T-helper 2 cell treated with Interferon-gamma antibody and Interleukin-4, amounts not matched to agents 100 ng/mL and 5 ng/mL, for 36 hours (primary cell): Measurements from ENCODE around the gene C15orf61. TPM values are rescaled to one million over a fixed set of nuclear protein-coding genes. Genes with fewer than 3 reads are reported as not detected.

Source experiments
- intact Hi-C: fragments of 100-400 bp; cut with micrococcal nuclease; formaldehyde crosslinking; loops from one replicate; pipeline ENCODE4 v1.15.1; 2023
- total RNA-seq: library from RNA; stranded (reverse); gene quantifications from 2 replicates; pipeline ENCODE4 v1.2.3, GENCODE V29; 2022

Gene C15orf61
- total RNA-seq, 1 donor from 2014 or later, result 4.7 TPM

DNA sequence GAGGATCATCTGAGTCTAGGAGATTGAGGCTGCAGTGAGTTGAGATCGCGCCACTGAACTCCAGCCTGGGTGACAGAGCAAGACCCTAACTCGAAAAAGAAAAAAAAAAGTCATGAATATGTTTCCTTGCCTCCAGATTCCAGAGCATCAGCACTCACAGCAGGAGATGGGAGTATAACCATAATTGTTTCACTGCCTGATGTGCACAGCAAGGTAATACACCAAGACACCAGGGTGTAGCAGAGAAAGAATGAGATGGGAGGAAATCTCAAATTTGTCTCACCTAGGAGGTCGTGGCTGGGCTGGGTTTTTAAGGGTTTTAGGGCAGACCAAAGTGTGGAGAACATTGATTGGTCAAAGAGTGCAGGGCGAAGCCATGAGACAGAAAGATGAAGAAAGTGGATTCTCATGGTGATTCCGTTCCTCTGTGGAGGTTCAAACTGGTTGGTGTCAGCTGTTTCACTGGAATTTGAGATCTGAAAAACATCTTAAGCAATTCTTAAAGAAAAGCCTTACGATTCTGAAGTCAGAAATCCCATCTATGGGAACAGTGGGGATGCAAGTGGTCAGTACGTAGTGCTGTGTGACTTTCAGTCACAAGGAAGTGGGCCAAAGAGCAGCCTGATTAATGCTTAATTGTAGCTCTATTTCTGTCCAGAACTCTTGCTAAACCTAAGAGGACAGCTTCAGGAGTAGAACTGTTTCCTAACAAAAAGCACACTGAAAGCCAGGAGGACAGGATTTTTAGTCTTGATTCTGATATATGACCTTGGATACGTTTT, 7.8 kb upstream of the C15orf61 start:
- intact Hi-C loops, result no loop called here

DNA sequence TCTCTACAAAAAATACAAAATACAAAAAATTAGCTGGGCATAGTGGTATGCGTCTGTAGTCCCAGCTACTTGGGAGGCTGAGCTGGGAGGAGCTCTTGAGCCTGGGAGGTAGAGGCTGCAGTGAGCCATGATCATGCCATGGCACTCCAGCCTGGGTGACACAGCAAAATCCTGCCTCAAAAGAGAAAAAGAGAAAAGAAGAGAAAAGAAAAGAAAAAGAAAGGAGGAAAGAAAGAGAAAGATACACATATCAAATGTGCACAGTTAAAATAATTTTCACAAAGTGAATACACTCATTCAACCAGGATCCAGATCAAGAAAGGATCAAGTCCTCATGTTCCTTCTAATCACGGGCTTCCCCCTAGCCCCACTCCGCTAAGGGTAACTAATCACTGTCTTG, 5.8 kb upstream of the C15orf61 start:
- intact Hi-C loops, result no loop called here

DNA sequence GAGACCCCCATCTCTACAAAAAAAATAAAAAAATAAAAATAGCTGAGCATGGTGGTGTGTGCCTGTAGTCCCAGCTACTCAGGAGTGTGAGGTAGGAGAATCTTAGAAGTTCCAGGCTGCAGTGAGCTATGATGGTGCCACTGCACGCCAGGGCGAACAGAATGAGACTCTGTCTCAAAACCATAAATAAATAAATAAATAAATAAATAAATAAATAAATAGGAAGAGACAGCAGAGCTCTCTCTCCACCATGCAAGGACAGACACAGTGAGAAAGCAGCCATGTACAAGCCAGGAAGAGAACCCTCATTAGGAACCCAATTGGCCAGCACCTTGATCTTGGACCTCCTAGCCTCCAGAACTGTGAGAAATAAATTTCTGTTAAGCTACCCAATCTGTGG, 5.4 kb upstream of the C15orf61 start:
- intact Hi-C loops, result no loop called here

DNA sequence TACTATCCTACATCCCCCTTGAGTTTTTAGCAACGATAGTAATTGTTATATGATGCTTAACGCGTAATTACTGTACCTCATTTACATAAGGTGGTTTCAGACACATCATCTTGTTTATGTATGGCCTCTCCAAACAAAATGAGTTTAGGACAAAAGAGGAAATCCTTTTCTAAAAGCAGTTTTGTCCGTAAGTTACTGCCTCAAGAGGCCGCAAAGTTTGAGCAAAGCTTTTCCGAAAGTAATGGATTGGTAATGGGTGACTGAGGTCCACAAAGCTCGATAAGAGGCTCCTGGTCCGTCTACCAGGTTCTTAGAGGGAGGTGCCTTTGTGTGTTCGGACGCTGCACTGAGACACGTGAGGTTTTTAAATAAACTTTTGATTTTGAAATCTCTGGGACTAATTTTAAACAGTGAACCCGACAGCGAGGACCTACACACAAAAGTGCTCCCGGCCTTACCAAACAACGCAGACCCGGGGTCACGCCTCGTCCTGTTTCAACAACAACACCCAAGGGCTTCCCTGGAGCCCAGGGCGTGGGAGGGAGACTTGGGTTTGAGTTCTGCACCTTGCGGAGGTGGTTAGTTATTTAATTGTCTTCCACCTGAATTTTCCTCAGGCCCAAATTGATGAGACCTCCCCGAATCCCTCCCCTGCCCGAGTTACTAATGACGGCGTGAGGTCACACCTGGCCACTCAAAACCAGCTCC, 456 bp upstream of the C15orf61 start:
- intact Hi-C loops, result loop anchor here (1.0 to 10.0 kb wide), 5 partner anchors 22 to 757 kb away; partner anchors contain the start of genes FEM1B and MAP2K5

DNA sequence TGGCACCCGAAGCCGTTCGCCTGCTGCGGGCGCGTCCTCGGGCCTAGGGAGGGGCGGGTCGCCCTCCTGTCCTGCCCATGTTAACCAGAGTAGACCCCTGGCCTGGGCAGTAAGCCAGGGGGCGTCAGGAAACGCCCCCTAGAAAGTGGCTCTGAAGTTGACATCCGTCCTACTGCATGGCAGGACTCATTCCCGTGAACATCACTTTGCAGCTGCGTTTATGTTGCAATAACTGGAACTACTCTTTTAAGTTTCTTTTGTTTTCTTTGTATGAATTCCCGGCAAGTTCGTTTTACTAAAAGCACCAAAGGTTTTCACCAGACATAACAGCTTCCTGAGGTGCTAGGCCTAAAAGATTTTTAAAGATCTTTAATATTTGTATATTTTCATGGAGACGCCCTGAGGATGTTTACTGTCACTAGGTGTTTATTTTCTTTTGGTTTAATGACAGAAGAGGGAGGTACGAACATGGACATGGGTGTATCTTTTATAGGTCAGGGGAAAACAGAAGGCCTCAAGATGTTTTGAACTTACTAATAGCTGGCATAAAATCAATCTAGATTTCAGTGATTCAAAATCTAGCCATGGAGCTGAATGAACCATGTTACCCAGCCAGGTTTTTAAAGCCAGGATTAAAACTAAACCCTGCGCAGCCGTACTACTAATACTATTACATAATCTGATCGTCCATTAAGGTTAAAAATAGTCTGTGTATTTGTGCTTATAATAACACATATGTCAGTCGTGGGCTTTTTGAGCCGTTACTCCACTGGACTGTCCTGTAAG, 1.0 kb downstream of the C15orf61 start:
- intact Hi-C loops, result loop anchor here (1.0 to 10.0 kb wide), 5 partner anchors 21 to 755 kb away; partner anchors contain the start of genes FEM1B and MAP2K5

DNA sequence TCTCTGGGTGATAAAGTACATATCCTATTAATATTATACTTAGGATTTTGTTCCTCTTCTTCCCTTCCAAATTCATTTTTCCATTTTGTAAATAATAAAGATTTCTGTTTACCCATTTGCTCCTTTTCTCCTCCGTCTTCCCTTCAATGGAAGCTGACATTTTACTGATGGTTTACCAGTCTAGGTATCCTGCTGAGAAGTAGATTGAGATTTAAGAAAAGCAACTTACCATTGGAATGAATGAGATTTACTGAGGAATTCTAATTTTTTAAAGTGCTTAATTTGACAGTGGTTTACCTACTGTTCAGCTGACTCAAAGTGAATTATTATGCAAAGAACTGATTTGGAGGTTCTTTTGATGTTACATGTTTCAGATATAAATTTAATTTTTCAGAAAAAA, 2.4 kb downstream of the C15orf61 start:
- intact Hi-C loops, result loop anchor here (5.0 to 10.0 kb wide), 3 partner anchors 241 to 314 kb away; no protein-coding TSS in a partner anchor

DNA sequence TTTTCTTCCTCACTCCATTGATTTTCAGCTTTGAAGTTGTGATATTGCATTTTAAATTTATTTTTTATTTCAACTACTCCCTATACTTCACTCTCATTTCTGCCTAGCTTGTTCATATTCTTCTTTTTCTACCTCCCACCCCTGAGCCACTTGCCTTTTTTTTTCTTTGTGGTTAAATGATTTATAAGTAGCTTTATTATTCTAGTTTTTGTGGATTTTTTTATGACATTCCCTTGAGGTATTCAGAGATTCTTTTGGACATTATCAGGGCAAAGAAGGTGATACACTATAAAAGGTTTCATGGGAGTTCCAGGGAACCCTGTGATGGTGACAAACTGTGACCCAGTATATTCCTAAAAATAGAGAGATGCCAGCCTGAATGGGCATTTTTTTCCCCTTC, 3.3 kb downstream of the C15orf61 start:
- intact Hi-C loops, result loop anchor here (5.0 to 10.0 kb wide), 3 partner anchors 241 to 313 kb away; no protein-coding TSS in a partner anchor

DNA sequence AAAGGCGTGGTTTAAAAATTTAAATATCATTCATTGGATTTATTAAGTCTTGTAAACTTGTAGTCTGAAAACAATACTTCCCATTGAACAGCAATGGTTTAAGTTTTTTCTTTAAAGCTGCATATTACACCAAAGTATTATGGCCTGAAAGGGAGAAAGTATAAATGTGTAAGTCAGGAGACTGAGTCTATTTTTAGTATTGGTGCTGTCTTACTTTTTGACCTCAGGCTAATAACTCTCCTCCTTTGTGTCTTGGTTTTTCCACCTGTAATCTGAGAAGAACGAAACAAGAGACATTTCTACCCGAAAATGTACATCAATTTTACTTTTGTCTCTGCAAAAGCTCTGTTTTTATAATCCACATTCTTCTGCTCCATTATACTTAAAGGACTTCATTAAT, 7.6 kb downstream of the C15orf61 start:
- intact Hi-C loops, result loop anchor here (10.0 kb wide), 1 partner anchor 236 kb away; no protein-coding TSS in a partner anchor

DNA sequence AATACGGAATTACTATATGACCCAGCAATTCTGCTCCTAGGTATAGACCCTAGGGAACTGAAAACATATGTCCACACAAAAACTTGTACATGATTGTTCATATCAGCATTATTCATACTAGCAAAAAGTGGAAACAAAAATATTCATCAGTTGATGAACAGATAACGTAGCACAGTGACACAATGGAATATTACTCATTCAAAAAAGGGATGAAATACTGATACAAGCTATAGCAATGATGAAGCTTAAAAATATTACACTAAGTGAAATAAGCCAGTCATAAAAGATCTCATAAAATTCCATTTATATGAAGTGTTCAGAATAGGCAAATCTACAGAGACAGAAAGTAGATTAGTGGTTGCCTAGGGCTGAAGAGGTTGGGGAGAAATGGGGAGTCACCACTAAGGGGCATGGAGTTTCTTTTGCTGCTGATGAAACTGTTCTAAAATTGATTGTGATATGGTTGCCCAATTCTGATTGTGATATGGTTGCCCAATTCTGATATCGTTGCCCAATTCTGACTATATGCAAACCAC, 10.5 kb downstream of the C15orf61 start:
- intact Hi-C loops, result no loop called here

DNA sequence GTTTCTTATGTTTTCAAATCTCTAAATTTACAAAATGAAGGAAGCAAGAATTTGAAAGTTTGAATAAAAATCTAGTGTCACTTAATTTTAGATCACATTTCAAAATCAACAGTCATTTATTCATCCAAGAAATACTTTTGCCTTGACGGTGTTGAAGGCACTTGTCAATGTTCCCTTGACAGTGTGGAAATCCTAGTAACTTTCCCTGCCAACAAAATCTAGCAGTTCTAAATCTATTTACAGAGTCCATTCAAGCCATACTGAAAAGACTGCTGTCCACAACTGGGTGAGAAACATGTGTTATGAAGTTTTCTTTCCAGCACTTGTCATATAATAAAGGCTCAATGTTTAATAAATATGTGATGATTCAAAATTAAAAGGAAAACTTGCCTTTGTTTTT, 12.9 kb downstream of the C15orf61 start:
- intact Hi-C loops, result no loop called here

DNA sequence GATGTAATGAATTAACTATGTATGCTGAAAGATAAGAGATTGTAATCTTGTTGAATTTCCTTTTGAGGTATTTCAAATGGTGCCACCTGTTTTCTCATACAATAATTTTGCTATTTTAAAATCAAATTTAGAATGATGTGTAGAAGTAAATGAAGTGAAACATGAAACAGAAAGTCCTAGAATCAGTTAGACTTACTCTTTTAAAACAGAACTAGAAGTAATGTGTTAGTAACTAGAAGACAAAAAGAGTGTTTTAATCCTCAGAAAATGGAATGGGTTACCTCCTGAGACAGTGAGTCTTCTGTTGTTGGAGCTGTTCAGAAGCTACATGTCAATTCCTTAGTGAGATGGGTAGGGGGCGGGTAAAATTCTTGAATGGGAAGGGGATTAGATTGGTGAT, 13.4 kb downstream of the C15orf61 start:
- intact Hi-C loops, result no loop called here

DNA sequence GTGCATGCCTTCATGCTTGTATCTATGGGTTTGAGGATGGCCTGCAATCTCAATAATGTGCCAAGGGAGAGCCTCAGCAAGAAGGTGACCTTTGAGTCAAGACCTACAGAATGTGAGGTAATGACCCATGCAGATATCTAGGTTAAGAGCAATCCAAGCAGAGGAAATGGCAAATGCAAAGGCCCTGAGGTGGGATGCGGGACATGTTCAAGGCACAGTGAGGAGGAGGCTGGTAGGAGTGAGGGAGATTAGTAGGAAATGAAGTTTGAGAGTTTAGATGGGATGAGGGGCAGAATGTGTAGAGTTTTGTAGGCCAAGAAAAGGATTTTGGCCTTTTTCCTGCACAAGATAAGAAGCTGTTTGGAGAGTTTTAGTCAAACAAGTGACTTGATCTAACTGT, 16.8 kb downstream of the C15orf61 start:
- intact Hi-C loops, result no loop called here

DNA sequence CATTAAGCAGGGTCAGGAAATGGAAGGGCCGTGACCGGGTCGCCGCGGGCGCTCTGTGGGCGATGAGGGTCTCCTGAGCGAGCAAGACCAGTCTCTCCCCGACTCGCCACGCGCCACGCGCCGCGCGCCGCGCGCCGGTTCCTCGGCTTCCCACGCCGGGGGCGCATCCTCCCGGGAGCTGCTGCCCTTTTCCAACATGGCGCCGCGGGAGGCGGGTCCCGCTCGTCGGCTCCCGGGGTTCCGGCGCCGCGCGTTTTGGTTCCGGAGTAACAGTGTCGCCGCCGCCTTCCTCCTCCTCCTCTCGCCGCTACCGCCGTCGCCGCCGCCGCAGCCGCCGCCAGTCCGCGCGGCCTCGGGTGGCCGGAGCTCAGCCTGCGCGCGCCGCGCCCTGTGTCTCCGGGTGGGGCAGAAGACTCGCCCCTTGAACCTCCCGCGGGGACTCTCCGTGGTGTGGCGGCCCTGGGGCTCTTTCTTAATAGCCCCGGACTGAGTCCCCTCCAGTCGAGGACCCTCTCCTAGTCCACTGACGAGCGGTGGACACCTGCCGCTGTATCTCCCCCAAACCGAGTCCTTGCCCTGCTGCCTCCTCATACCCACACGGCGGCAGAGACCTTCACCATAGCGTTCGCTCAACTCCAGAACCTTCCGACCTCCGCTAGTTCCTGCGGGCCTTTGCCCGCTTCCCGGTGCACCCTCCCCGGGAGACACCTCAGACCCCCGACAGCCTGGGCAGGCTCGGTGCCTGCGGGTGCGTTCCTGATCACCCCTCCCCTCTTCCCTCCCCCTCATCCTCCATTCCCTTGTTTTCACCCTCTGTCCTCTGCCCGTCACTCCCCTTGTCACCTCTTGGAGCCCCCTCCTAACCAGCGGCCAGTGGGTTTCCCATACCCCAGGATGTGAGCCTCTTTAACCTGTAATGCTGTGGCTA, 21.8 kb downstream of the C15orf61 start, which contains the start of gene MAP2K5:
MAP2K5 (plus strand) TSS at position 284 of the 928 bp plus-strand sequence; CDS start at position 917, 633 bp downstream.
- intact Hi-C loops, result loop anchor here (2.0 to 5.0 kb wide), 3 partner anchors 22 to 300 kb away; partner anchors contain the start of gene C15orf61

DNA sequence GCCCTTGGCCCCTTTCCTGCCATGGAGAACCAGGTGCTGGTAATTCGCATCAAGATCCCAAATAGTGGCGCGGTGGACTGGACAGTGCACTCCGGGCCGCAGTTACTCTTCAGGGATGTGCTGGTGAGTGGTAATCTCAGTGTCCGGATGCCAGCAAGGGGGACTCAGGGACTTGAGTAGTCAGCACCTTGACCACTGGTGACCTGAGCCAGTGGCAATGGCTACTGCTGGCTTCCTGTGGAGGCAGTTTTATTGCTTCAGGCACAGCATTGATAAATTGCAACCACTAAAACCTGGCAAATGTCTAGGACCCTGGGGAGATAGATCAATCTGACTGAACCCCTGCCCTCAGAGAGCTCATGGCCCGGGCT, 22.4 kb downstream of the C15orf61 start:
- intact Hi-C loops, result loop anchor here (2.0 to 5.0 kb wide), 3 partner anchors 23 to 301 kb away; partner anchors contain the start of gene C15orf61

DNA sequence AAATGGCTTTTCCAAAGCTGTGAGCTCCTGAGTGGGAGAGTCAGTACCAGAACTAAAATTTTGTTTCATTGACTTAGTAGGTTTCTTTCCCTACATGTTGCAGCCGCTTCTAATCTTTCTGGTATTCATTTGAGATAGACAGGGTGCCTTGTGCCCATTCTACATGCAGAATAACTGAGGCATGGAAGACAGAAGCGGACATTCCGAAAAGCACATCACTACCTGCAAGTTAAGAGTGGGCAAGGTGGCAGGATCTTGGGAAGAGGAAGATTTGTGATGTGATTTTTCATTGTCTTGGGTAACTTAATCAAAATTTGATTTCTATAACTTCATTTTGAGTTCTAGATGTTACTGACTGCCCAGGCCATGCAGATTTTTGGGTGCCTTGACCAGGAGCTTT, 23.5 kb downstream of the C15orf61 start:
- intact Hi-C loops, result loop anchor here (5.0 kb wide), 2 partner anchors 293 to 302 kb away; no protein-coding TSS in a partner anchor

DNA sequence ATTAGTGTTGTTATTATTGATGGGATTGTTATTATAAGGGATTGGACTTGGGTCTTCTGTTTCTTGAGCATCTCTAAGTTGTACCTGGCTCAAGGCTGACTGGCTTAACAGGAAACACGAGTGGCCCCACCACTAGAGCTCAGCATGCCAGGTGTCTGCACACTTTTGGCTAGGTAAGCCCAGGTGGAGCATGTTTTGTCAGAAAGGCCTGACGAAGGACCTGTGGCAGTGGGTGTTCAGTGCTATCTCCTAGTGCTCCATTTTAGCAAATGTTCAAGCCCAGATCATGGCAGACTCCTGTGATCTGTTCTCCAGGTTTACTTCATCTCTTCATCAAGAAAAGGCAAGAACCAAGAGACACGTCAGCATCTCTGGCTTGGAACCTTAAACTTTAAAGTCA, 24.9 kb downstream of the C15orf61 start:
- intact Hi-C loops, result no loop called here

DNA sequence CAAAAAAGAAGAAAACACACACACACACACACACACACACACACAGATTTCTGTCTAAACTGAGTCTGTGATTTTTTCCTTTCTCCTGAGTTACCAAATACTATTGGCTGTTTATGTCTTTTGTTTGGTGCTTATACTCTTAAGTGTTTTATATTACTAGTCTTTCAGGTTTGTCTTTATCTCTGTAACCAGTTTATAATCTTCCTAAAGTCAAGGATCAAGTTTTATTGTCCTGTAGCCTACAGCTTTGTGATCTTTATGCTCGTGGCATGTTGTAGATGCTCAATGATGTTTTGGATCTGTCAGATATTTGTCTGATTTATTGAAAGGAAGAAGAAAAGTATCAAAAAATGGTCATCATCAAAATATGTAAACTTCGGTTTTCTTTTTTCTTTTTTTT, 26.1 kb downstream of the C15orf61 start:
- intact Hi-C loops, result no loop called here

DNA sequence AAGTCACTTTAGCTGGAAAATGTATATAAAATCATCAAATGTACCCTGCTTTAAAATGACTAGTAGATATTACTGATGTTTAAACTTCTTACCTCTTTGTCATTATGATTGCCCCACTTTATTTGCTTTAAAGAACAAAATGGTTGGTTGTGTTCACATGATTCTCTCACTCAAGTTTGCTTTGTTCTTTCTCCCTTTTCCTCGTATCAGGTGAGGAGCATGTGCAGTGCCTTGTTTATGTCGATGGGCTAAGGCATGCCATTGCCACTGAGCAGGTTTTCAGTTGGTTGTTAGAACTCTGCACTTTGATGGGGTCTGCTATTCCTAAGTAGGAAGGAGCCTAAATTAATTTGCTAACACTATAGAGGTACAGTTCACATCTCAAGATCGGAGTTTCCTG, 26.9 kb downstream of the C15orf61 start:
- intact Hi-C loops, result no loop called here

DNA sequence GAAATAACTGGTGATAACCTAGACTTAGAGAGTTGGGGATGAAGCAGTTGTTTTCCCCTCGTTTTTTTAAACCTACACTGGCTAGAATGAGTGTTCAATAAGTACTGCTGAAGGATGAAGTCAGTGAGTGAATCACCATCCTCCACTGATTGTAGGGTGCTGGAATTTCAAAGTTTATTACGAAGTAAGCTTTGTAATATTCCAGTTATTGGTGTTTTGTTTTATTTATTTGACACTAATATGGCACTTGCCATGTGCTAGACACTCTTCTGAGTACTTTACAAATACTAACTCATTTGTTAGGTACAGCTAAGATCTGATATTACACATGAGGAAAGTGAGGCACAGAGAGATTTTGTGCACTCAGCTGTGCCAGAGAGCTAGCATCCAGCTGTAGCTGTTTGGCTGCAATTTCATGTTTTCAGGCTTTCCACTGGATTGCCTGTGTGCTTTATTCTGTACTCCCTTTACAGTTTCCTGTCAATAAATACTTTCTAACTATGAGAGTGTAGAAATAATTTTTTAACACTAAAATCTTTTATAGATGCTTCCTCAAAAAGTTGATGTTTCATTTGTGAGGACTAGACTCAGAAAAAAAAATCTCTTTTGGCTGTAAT, 27.4 kb downstream of the C15orf61 start:
- intact Hi-C loops, result no loop called here
